Caco-2 (cell line): ENCODE results near the gene FRMD8. TPM values are rescaled to one million over a fixed set of nuclear protein-coding genes. Genes with fewer than 3 reads are reported as not detected.

Experiments
- BruUV-seq: library from RNA; stranded (reverse); fragments of 400-500 nt; replicated peaks from 2 replicates; lab custom pipeline; 2021; lab: Mats Ljungman, UMichigan
- CTCF ChIA-PET: fragments of 300-600 bp; sonication (Branson Sonifier 250); formaldehyde crosslinking; loops from one replicate; lab custom pipeline; 2022; ENCODE audit warnings: antibody characterized with exemption; lab: Charles Lee
- POLR2A ChIA-PET: fragments of 300-600 bp; sonication (Branson Sonifier 250); formaldehyde crosslinking; loops from one replicate; lab custom pipeline; 2022; ENCODE audit warnings: antibody characterized with exemption; lab: Charles Lee
- DNase-seq, 2 experiments: peaks; one replicate each; pipeline versions ENCODE4 v3.0.0 to v3.0.0-alpha.2; 2020 to 2022
- H3K27me3 ChIP-seq: replicated peaks from 2 replicates; pipeline ENCODE4 v1.6.0; 2011; ENCODE audit warnings: low read length; ENCODE audit not compliant: control insufficient read depth, insufficient read depth
- H3K36me3 ChIP-seq: 2 replicates; pipeline ENCODE4 v1.5.1; 2011; ENCODE audit warnings: low read length; ENCODE audit not compliant: control insufficient read depth, insufficient read depth
- H3K4me1 ChIP-seq: fragments of 250-450 bp; sonication (Bioruptor Pico); 2 replicates; pipeline ENCODE4 v1.5.1; 2020; ENCODE audit warnings: mild to moderate bottlenecking
- H3K4me3 ChIP-seq: 2 replicates; pipeline ENCODE4 v1.5.1; 2011; ENCODE audit warnings: low read depth, mild to moderate bottlenecking, control low read depth, low read length
- H3K9me3 ChIP-seq: fragments of 250-450 bp; sonication (Bioruptor Pico); 2 replicates; pipeline ENCODE4 v1.5.1; 2020; ENCODE audit warnings: mild to moderate bottlenecking, moderate library complexity
- H3K27ac Mint-ChIP-seq: one replicate; pipeline ENCODE4 v1.8.0; 2022; ENCODE audit warnings: mixed read lengths; ENCODE audit not compliant: unreplicated experiment
- H3K27me3 Mint-ChIP-seq: one replicate; pipeline ENCODE4 v1.8.0; 2022; ENCODE audit warnings: mixed read lengths; ENCODE audit not compliant: insufficient read depth, unreplicated experiment
- H3K36me3 Mint-ChIP-seq: one replicate; pipeline ENCODE4 v1.8.0; 2022; ENCODE audit warnings: mild to moderate bottlenecking, mixed read lengths; ENCODE audit not compliant: insufficient read depth, unreplicated experiment
- H3K4me1 Mint-ChIP-seq: one replicate; pipeline ENCODE4 v1.8.0; 2022; ENCODE audit warnings: low read depth, mixed read lengths; ENCODE audit not compliant: unreplicated experiment
- H3K4me3 Mint-ChIP-seq: one replicate; pipeline ENCODE4 v1.8.0; 2022; ENCODE audit warnings: mild to moderate bottlenecking, moderate library complexity, mixed read lengths; ENCODE audit not compliant: unreplicated experiment
- H3K9me3 Mint-ChIP-seq: one replicate; pipeline ENCODE4 v1.8.0; 2022; ENCODE audit warnings: mixed read lengths; ENCODE audit not compliant: unreplicated experiment
- CTCF ChIP-seq, 2 experiments: fragments of 200-600 bp in 1 of 2; IDR thresholded peaks; 1 replicate in 1 of 2; 2 replicates in 1 of 2; pipeline versions ENCODE4 v1.5.1 to v1.8.0; 2011 to 2022; ENCODE audit warnings: antibody characterized with exemption in 1 of 2, control low read depth in 1 of 2, inconsistent platforms in 1 of 2, low read depth in 1 of 2, low read length in 1 of 2, mild to moderate bottlenecking in 1 of 2, moderate library complexity in 1 of 2; ENCODE audit not compliant: insufficient read depth in 1 of 2, severe bottlenecking in 1 of 2, unreplicated experiment in 1 of 2
- intact Hi-C: fragments of 100-400 bp; cut with micrococcal nuclease; formaldehyde crosslinking; loops from one replicate; pipeline ENCODE4 v1.10.0; 2022; ENCODE audit not compliant: unreplicated experiment
- total RNA-seq: library from RNA; stranded (reverse); gene quantifications from 2 replicates; pipeline ENCODE4 v1.2.3, GENCODE V29; 2022

Gene FRMD8
- total RNA-seq, 1 experiment from 2014 or later = 38.2 TPM

DNA sequence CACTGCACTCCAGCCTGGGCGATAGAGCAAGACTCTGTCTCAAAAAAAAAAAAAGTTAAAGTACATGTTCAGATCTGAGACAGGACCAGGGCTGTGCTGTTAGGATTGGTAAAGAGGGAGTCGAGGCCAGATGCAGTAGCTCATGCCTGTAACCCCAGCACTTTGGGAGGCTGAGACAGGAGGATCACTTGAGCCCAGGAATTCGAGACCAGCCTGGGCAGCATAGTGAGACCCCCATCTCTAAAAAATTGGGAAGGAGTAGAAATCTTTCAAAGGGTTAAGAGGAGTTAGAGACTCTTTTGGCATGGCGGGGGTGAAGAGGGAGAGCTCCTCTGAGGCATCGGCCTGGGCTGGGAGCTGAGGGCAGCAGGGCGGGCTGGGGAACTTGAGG is 15.8 kb upstream of the FRMD8 start:
- BruUV-seq = TSS peak; percentile 99
- POLR2A ChIA-PET = interaction anchor here (0.8 to 1.6 kb wide), 19 partner anchors 12 to 259 kb away, joined by 3 to 14 read pairs (median 4); partner anchors contain the start of genes DPF2, FRMD8, NEAT1 and SLC25A45

GRCh38 chr11:65373839-65374580 is 12.4 kb upstream of the FRMD8 start:
- intact Hi-C loops = no loop called here
- Mint-ChIP-seq H3K36me3 (peaks cover 4% of the 10 kb centered on the region), H3K4me1 (peaks cover 27% of the 10 kb centered on the region)

More for the DNA sequence above, 15.8 kb upstream of the FRMD8 start:
- DNase-seq = no peak
- peaks cover 34% of the 10 kb centered on the region for H3K4me1 Mint-ChIP-seq
- CTCF ChIA-PET = interaction anchor here (0.6 to 1.6 kb wide), 13 partner anchors 10 to 1819 kb away, joined by 3 to 23 read pairs (median 4); partner anchors contain the start of gene DPF2
- Histone ChIP-seq H3K27me3 (no peaks in the 10 kb centered on the region), H3K4me3 (no peak overlapping the region), H3K4me1 (peaks cover 43% of the 10 kb centered on the region), H3K9me3 (no peaks in the 10 kb centered on the region), H3K36me3 (no peaks in the 10 kb centered on the region)
- peak overlapping the region; percentile 27 for H3K4me3 Mint-ChIP-seq
- intact Hi-C loops = loop anchor here (1.0 to 2.0 kb wide), 3 partner anchors 12 to 137 kb away; partner anchors contain the start of gene SLC25A45
- peak overlapping the region; percentile 94 for H3K27ac Mint-ChIP-seq
- H3K27me3 Mint-ChIP-seq = no peaks in the 10 kb centered on the region
- no peaks in the 10 kb centered on the region for H3K9me3 Mint-ChIP-seq
- peaks cover 4% of the 10 kb centered on the region for H3K36me3 Mint-ChIP-seq
- no peak for TF ChIP-seq CTCF (IDR thresholded peaks at IDR 0.05; ENCODE audit: insufficient read depth in 1 of 2, low read depth in 1 of 2, low read length in 1 of 2, severe bottlenecking in 1 of 2, unreplicated experiment in 1 of 2)

More at GRCh38 chr11:65373839-65374580, 12.4 kb upstream of the FRMD8 start:
- ChIA-PET POLR2A (no interaction called here), CTCF (interaction anchor here (1.1 kb wide), 1 partner anchor 97 kb away, joined by 4 read pairs; no protein-coding TSS in a partner anchor)
- no TSS peak for BruUV-seq
- no peak for TF ChIP-seq CTCF (IDR thresholded peaks at IDR 0.05; ENCODE audit: insufficient read depth in 1 of 2, low read depth in 1 of 2, low read length in 1 of 2, severe bottlenecking in 1 of 2, unreplicated experiment in 1 of 2)
- H3K4me1 ChIP-seq = peaks cover 38% of the 10 kb centered on the region
- no peaks in the 10 kb centered on the region for H3K9me3 ChIP-seq
- H3K27me3 ChIP-seq = no peaks in the 10 kb centered on the region
- Mint-ChIP-seq H3K27ac (no peak overlapping the region), H3K4me3 (no peak overlapping the region), H3K27me3 (no peaks in the 10 kb centered on the region), H3K9me3 (no peaks in the 10 kb centered on the region)
- H3K4me3 ChIP-seq = no peak overlapping the region
- DNase-seq = no peak
- H3K36me3 ChIP-seq = no peaks in the 10 kb centered on the region
